ENCODE data around the gene CYP4V2. TPM values are rescaled to one million over a fixed set of nuclear protein-coding genes. Genes with fewer than 3 reads are reported as not detected.

Gene CYP4V2
- total RNA-seq, 1 experiment from 2014 or later: 43.3 TPM

GRCh38 chr4:186189656-186190055 is 1.7 kb upstream of the CYP4V2 start:
- DNase-seq: no peak
- no peaks in the 10 kb centered on the region for H3K27me3 Mint-ChIP-seq (ENCODE audit: unreplicated experiment)
- CTCF ChIA-PET: interaction anchor here (1.4 kb wide), 1 partner anchor 12 kb away, joined by 3 read pairs; no protein-coding TSS in a partner anchor
- peaks cover 25% of the 10 kb centered on the region for H3K36me3 Mint-ChIP-seq (ENCODE audit: insufficient read depth, unreplicated experiment)
- peak overlapping the region; percentile 86 for H3K4me3 Mint-ChIP-seq (ENCODE audit: low read depth, unreplicated experiment)
- no peak for TF ChIP-seq CTCF (IDR thresholded peaks at IDR 0.05; ENCODE audit: unreplicated experiment)
- H3K27ac Mint-ChIP-seq (ENCODE audit: unreplicated experiment): peak overlapping the region; percentile 76
- intact Hi-C loops (cut with micrococcal nuclease; ENCODE audit: unreplicated experiment): loop anchor here (5.0 kb wide), 1 partner anchor 42 kb away; no protein-coding TSS in a partner anchor
- peaks cover 5% of the 10 kb centered on the region for H3K9me3 Mint-ChIP-seq (ENCODE audit: low read depth, unreplicated experiment)
- BruUV-seq (replicated peaks): no TSS peak
- H3K4me1 Mint-ChIP-seq (ENCODE audit: low read depth, unreplicated experiment): peaks cover 17% of the 10 kb centered on the region

- no peak for TF ChIP-seq CTCF (IDR thresholded peaks at IDR 0.05; ENCODE audit: unreplicated experiment)
- peak overlapping the region; percentile 76 for H3K27ac Mint-ChIP-seq (ENCODE audit: unreplicated experiment)
- DNase-seq: peak; percentile 45
- CTCF ChIA-PET: interaction anchor here (1.4 to 1.5 kb wide), 2 partner anchors 11 to 85 kb away, joined by 3 read pairs; no protein-coding TSS in a partner anchor
- no peaks in the 10 kb centered on the region for H3K9me3 Mint-ChIP-seq (ENCODE audit: low read depth, unreplicated experiment)
- BruUV-seq (replicated peaks): TSS peak; percentile 81
- peak overlapping the region; percentile 86 for H3K4me3 Mint-ChIP-seq (ENCODE audit: low read depth, unreplicated experiment)
- peaks cover 25% of the 10 kb centered on the region for H3K36me3 Mint-ChIP-seq (ENCODE audit: insufficient read depth, unreplicated experiment)
- intact Hi-C loops (cut with micrococcal nuclease; ENCODE audit: unreplicated experiment): loop anchor here (5.0 kb wide), 1 partner anchor 43 kb away; no protein-coding TSS in a partner anchor
- no peaks in the 10 kb centered on the region for H3K27me3 Mint-ChIP-seq (ENCODE audit: unreplicated experiment)
- H3K4me1 Mint-ChIP-seq (ENCODE audit: low read depth, unreplicated experiment): peaks cover 17% of the 10 kb centered on the region
These were observed 677 bp upstream of the CYP4V2 start for GRCh38 chr4:186190581-186191199.

- Mint-ChIP-seq H3K27ac (ENCODE audit: unreplicated experiment) (peak overlapping the region; percentile 85), H3K27me3 (ENCODE audit: unreplicated experiment) (no peaks in the 10 kb centered on the region), H3K4me3 (ENCODE audit: low read depth, unreplicated experiment) (peak overlapping the region; percentile 86), H3K36me3 (ENCODE audit: insufficient read depth, unreplicated experiment) (peaks cover 28% of the 10 kb centered on the region), H3K9me3 (ENCODE audit: low read depth, unreplicated experiment) (no peaks in the 10 kb centered on the region), H3K4me1 (ENCODE audit: low read depth, unreplicated experiment) (peaks cover 17% of the 10 kb centered on the region)
- intact Hi-C loops (cut with micrococcal nuclease; ENCODE audit: unreplicated experiment): loop anchor here (5.0 kb wide), 1 partner anchor 45 kb away; no protein-coding TSS in a partner anchor
- no peak for TF ChIP-seq CTCF (IDR thresholded peaks at IDR 0.05; ENCODE audit: unreplicated experiment)
- TSS peak; percentile 49 for BruUV-seq (replicated peaks)
- CTCF ChIA-PET: interaction anchor here (1.3 to 1.5 kb wide), 2 partner anchors 42 to 87 kb away, joined by 3 to 4 read pairs; no protein-coding TSS in a partner anchor
- peak; percentile 17 for DNase-seq
These were observed 772 bp downstream of the CYP4V2 start for GRCh38 chr4:186192066-186192612.

GRCh38 chr4:186193851-186194250 is 2.5 kb downstream of the CYP4V2 start:
- no peaks in the 10 kb centered on the region for H3K9me3 Mint-ChIP-seq (ENCODE audit: low read depth, unreplicated experiment)
- peaks cover 15% of the 10 kb centered on the region for H3K4me1 Mint-ChIP-seq (ENCODE audit: low read depth, unreplicated experiment)
- no peak overlapping the region for H3K27ac Mint-ChIP-seq (ENCODE audit: unreplicated experiment)
- no peaks in the 10 kb centered on the region for H3K27me3 Mint-ChIP-seq (ENCODE audit: unreplicated experiment)
- CTCF ChIA-PET: no interaction called here
- H3K36me3 Mint-ChIP-seq (ENCODE audit: insufficient read depth, unreplicated experiment): peaks cover 31% of the 10 kb centered on the region
- intact Hi-C loops (cut with micrococcal nuclease; ENCODE audit: unreplicated experiment): loop anchor here (5.0 kb wide), 1 partner anchor 47 kb away; no protein-coding TSS in a partner anchor
- DNase-seq: no peak
- H3K4me3 Mint-ChIP-seq (ENCODE audit: low read depth, unreplicated experiment): no peak overlapping the region
- no peak for TF ChIP-seq CTCF (IDR thresholded peaks at IDR 0.05; ENCODE audit: unreplicated experiment)
- BruUV-seq (replicated peaks): no TSS peak

All from Calu3 (cell line).